Measurements from ENCODE around the gene TYMP. TPM values are rescaled to one million over a fixed set of nuclear protein-coding genes. Genes with fewer than 3 reads are reported as not detected.

TYMP gene
- polyA plus RNA-seq, 1 of the 3 experiments (the other 2 are of a cell fraction) = 1.7 TPM

DNA sequence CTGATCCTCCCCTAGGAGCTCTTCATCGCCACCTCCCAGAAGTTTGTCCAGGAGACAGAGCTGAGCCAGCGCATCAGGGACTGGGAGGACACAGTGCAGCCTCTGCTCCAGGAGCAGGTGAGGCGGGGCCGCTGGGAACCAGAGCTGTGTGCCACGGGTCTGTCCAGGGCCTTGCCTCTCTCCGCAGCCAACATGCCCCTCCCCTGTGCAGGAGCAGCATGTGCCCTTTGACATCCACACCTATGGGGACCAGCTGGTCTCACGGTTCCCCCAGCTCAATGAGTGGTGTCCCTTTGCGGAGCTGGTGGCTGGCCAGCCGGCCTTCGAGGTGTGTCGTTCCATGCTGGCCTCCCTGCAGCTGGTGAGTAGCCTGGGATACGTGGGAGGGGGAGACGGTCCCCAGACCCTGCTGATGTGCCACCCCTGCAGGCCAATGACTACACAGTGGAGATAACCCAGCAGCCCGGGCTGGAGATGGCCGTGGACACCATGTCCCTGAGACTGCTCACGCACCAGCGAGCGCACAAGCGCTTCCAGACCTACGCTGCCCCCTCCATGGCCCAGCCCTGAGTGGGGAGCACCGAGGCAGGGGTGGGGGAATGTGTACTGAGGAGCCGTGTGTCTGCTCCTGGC lies 6.9 kb downstream of the TYMP start:
- no peaks in the 10 kb centered on the region for H3K9me2 ChIP-seq
- no peaks in the 10 kb centered on the region for H3K9me3 ChIP-seq
- no peak overlapping the region for H3K4me3 ChIP-seq (ENCODE audit: low read depth in 2 of 2, low read length in 1 of 2)
- H4K20me1 ChIP-seq (ENCODE audit: insufficient read depth) = peaks cover 8% of the 10 kb centered on the region; the same call in 1 of the 2 replicates
- ChIA-PET POLR2A (no interaction called here), CTCF (interaction anchor here (2.5 to 3.4 kb wide), 2 partner anchors 25 to 42 kb away, joined by 6 to 53 read pairs; partner anchors contain the start of gene SYCE3)
- H3K27me3 ChIP-seq (ENCODE audit: insufficient read depth) = no peaks in the 10 kb centered on the region
- no peak for DNase-seq
- H3K4me1 ChIP-seq (ENCODE audit: control insufficient read depth in 1 of 2, insufficient read depth in 2 of 2, low read depth in 1 of 2, low read length in 1 of 2) = peaks cover 7 to 24% of the 10 kb centered on the region in 2 experiments; a peak in 2 of 4 replicates
- peaks cover 18% of the 10 kb centered on the region for H3K79me2 ChIP-seq (ENCODE audit: insufficient read depth)
- 80% methylated on average over 3 of the region's 22 CpGs for WGBS (ENCODE audit: low lambda C conversion rate)
- no peak overlapping the region for H3K4me2 ChIP-seq
- H2AFZ ChIP-seq (ENCODE audit: low read depth) = no peak overlapping the region
- TF ChIP-seq SMC3 (IDR thresholded peaks at IDR 0.05; ENCODE audit: low read depth, low read length) (no peak), MXI1 (IDR thresholded peaks at IDR 0.05; ENCODE audit: low read depth, low read length) (no peak), POLR2AphosphoS5 (IDR thresholded peaks at IDR 0.05; ENCODE audit: low read depth, low read length) (no peak), GABPA (IDR thresholded peaks at IDR 0.05; ENCODE audit: low read depth) (no peak), RXRA (IDR thresholded peaks at IDR 0.05; ENCODE audit: borderline replicate concordance, low read depth) (no peak), RAD21 (IDR thresholded peaks at IDR 0.05; ENCODE audit: low read length) (no peak), NRF1 (IDR thresholded peaks at IDR 0.05; ENCODE audit: low read depth, low read length) (no peak), EZH2phosphoT487 (IDR thresholded peaks at IDR 0.05; ENCODE audit: borderline replicate concordance, low read depth) (no peak), YY1 (IDR thresholded peaks at IDR 0.05; ENCODE audit: low read depth) (no peak)
- TF ChIP-seq, protein P1, sequence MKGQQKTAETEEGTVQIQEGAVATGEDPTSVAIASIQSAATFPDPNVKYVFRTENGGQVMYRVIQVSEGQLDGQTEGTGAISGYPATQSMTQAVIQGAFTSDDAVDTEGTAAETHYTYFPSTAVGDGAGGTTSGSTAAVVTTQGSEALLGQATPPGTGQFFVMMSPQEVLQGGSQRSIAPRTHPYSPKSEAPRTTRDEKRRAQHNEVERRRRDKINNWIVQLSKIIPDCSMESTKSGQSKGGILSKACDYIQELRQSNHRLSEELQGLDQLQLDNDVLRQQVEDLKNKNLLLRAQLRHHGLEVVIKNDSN (IDR thresholded peaks at IDR 0.05; ENCODE audit: borderline replicate concordance, low read depth) = no peak
- TF ChIP-seq, protein P2, sequence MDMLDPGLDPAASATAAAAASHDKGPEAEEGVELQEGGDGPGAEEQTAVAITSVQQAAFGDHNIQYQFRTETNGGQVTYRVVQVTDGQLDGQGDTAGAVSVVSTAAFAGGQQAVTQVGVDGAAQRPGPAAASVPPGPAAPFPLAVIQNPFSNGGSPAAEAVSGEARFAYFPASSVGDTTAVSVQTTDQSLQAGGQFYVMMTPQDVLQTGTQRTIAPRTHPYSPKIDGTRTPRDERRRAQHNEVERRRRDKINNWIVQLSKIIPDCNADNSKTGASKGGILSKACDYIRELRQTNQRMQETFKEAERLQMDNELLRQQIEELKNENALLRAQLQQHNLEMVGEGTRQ (IDR thresholded peaks at IDR 0.05; ENCODE audit: borderline replicate concordance, low read depth, low read length) = no peak
- TF ChIP-seq, protein P3, sequence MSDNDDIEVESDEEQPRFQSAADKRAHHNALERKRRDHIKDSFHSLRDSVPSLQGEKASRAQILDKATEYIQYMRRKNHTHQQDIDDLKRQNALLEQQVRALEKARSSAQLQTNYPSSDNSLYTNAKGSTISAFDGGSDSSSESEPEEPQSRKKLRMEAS (IDR thresholded peaks at IDR 0.05; ENCODE audit: low read depth) = no peak
- TF ChIP-seq, protein P4, sequence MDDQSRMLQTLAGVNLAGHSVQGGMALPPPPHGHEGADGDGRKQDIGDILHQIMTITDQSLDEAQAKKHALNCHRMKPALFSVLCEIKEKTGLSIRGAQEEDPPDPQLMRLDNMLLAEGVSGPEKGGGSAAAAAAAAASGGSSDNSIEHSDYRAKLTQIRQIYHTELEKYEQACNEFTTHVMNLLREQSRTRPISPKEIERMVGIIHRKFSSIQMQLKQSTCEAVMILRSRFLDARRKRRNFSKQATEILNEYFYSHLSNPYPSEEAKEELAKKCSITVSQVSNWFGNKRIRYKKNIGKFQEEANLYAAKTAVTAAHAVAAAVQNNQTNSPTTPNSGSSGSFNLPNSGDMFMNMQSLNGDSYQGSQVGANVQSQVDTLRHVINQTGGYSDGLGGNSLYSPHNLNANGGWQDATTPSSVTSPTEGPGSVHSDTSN (IDR thresholded peaks at IDR 0.05) = no peak
- TF ChIP-seq, protein P5, sequence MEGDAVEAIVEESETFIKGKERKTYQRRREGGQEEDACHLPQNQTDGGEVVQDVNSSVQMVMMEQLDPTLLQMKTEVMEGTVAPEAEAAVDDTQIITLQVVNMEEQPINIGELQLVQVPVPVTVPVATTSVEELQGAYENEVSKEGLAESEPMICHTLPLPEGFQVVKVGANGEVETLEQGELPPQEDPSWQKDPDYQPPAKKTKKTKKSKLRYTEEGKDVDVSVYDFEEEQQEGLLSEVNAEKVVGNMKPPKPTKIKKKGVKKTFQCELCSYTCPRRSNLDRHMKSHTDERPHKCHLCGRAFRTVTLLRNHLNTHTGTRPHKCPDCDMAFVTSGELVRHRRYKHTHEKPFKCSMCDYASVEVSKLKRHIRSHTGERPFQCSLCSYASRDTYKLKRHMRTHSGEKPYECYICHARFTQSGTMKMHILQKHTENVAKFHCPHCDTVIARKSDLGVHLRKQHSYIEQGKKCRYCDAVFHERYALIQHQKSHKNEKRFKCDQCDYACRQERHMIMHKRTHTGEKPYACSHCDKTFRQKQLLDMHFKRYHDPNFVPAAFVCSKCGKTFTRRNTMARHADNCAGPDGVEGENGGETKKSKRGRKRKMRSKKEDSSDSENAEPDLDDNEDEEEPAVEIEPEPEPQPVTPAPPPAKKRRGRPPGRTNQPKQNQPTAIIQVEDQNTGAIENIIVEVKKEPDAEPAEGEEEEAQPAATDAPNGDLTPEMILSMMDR (IDR thresholded peaks at IDR 0.05) = no peak
- H3K9ac ChIP-seq = no peak overlapping the region
- H3K27ac ChIP-seq (ENCODE audit: low read depth in 2 of 2, low read length in 1 of 2) = no peak overlapping the region
- H3F3A ChIP-seq (replicated peaks; ENCODE audit: insufficient read depth) = peaks cover 11% of the 10 kb centered on the region
- peaks cover 7 to 44% of the 10 kb centered on the region in 2 experiments for H3K36me3 ChIP-seq (replicated peaks in 1 of 2; ENCODE audit: control insufficient read depth in 1 of 2, insufficient read depth in 2 of 2, low read length in 1 of 2)

Measured in SK-N-SH (cell line).